Measurements from ENCODE around the gene CASKIN2.

DNA sequence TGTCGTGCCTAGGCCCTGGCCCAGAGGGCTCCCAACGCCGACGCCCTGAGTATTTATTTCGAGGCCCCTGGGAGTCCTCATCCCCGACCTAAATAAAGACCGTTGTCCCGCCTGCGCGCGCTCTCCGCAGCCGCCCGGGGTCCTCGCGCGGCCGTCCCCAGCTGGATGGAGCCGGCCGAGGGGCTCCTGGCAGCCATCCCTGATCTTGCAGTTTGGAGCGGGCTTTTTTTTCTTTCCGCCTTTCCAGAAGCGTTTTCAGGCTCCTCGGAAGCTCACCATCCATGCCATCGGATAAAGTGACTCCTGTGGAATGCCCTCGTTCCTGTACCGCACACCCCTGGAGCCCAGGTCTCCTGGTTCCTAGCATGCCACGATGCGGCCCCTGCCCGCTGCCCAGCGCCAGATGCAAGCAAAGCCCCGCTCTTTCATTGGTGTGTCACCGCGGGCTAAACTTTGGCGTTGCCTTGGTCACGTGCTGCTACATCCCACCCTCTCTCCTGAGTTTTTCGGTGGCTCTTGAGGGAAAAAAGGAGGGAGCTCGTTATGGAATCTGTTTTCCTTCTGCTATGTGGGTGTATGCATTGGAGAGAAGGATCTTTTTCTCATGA, 58.2 kb downstream of the CASKIN2 start:
- TF ChIP-seq, protein P1, sequence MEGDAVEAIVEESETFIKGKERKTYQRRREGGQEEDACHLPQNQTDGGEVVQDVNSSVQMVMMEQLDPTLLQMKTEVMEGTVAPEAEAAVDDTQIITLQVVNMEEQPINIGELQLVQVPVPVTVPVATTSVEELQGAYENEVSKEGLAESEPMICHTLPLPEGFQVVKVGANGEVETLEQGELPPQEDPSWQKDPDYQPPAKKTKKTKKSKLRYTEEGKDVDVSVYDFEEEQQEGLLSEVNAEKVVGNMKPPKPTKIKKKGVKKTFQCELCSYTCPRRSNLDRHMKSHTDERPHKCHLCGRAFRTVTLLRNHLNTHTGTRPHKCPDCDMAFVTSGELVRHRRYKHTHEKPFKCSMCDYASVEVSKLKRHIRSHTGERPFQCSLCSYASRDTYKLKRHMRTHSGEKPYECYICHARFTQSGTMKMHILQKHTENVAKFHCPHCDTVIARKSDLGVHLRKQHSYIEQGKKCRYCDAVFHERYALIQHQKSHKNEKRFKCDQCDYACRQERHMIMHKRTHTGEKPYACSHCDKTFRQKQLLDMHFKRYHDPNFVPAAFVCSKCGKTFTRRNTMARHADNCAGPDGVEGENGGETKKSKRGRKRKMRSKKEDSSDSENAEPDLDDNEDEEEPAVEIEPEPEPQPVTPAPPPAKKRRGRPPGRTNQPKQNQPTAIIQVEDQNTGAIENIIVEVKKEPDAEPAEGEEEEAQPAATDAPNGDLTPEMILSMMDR (IDR thresholded peaks at IDR 0.05): no peak
- TF ChIP-seq POLR2A (IDR thresholded peaks at IDR 0.05) (no peak), EP300 (IDR thresholded peaks at IDR 0.05) (no peak)

Measured in upper lobe of left lung (tissue), 4 donors.